OCI-M1 (cell line): ENCODE data around the gene GPR183.

Experiments
- DNase-seq: peaks from one replicate; lab custom pipeline; 2025; lab: John Stamatoyannopoulos, UW

The GPR183 gene

DNA sequence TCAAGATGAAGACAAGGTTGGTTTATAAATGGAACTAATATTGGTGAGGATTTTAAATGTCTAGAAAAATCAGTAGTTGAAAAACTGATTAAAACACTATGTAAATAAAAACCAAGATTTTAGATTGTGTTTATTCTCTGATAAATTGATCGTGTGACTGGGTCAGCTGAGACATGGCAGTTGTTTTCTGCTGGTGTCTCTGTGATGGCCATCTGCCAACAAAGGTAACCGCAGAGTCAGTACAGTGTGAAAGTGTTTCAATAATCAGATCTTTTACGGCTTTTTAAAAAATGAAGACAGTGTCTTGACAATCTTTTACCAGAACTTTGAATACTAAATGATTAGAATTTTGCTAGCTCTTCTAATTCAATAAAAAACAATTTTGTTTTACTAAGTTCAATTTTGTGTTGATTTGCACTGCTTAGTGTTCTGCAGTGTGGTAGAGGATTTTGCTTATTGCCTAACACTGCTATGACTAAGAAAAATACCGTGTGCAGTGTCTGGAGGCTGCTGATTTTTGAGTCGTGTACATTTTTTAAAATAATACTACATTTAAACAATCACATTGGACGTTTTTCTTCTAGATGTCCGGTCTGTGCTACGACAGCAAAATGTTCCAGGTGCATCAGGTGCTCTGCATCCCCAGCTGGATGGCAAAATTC, 32.7 kb upstream of the GPR183 start:
- peak; percentile 85 for DNase-seq

DNA sequence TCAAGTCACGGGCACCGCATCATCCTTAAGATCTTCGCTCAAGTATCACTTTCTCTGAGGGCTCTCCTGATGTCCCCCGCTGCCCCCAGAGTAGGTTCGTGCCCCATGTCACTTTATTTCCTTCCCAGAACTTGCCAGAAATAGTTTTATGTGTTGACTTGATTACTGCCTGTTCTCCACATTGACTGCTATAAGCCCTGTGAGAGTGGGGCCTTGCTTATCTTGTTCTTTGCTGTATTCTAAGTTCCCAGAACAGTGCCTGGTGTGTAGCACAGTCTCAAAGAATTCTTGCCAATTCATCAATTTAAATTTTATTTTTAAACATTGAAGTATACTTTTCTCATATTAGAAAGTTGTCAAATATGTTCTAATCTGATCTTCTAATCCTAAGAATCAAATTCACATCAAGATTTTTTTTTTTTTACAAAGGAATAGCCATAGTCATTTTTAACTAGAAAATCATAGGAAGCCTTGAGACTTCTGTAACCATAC, 32.1 kb upstream of the GPR183 start:
- DNase-seq, result peak; percentile 61

DNA sequence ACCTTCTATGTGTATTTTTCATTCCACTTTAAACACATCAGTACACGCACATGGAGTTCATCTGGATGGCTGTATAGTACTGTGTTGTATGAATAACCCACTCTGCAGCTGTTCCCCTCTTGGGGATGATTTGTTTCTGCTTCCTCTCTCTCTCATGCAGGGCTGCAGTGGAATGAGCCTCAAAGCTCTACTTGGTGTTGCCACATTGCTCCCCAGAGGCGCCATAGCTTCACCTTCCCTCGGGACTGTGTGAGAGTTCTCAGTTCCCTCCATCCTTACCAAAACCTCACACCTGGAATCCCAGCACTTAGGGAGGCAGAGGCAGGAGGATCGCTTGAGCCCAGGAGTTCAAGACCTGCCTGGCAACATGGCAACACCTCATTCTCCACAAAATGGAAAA, 28.4 kb upstream of the GPR183 start:
- no peak for DNase-seq

DNA sequence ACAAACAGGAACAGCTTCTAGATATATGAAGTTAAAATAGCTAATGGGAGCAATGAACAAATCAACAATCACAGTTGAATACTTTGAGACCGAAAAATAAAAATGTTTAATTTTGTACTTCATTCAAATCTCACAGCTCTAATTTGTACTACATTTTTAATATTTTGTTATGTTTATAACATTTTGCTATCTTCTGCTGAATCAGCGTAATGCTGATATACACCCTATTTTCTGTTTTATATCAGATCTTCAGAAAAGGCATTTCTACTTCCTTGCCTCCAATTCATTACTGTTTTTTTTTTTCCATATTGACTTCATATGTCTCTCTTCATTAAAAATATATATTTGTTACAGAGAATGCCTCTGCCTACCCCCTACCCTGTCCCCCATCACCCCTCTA, 27.9 kb upstream of the GPR183 start:
- no peak for DNase-seq

DNA sequence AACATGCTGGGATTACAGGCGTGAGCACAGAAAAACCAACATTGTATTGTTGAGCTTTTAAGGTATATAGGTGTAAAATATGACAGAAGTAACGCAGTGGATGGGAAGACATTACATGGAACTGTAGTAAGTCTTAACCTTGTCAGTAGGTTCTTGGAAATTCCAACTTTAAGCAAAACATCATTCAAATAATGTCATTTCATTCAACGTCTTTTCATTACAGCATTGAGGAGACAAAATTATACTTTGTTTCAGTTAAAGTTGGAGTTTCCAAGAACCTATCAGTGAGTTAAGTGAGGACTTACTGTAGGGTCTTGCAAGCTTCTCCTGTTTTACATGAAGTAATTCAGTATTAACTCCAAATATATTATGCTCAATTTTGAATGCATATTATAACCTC, 27.0 kb upstream of the GPR183 start:
- no peak for DNase-seq

DNA sequence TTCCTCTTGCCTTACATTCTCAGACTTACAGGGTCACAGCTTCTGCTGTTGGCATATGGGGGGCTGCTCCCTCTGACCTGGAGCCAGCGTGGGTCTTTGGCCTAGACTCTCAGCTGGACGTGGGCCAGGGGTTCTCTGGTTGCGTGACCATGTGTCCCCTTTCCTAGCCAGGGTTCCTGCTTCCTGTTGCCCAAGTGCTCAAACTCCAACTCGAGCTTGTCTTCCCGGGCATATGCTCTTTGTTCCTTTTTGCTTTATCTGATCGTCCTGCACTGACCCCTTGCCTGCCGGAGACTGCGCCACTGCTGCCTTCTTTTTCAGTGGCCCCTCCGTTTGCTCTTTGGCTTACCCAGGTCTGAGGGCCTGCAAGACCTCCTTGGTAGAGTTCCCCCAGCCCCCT, 25.3 kb upstream of the GPR183 start:
- no peak for DNase-seq

DNA sequence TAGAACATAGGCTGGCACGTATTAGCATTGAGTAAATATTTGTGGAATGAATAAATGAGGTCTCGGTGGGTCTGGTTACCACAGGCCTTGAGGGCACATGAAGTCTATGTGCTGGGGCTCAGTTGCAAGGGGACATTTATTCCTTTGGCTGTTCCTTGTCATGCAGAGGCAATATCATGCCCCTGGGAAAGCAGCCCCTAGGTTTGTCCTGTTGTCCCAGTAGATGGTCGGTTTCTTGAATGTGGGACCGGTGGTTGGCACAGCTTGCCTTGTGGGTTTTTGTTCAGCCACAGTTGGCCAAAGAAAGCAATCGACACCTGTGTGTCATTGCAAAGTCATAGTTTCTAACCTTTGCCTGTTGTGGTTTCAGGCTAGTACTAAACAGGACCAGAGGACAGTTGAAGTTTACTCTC, 24.7 kb upstream of the GPR183 start:
- no peak for DNase-seq

DNA sequence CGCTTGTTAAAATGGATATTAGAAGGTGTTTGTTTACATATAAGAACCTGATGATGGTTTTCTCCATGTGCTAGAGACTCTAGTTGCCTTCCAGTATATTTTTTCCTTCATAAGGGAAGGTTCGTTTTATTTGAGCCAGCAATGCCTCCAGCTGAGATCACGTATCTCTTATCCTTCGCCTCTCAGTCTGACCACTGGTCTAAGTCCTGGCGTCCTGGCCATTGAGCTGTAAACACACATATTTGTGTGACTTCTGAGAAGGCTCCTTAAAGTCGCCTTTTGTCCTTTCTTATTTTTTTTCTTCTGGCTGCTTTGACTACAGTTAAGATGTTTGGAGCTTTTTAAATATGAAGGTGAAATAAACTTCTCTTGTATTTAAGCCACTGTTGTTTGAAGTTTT, 23.7 kb upstream of the GPR183 start:
- DNase-seq, result no peak

DNA sequence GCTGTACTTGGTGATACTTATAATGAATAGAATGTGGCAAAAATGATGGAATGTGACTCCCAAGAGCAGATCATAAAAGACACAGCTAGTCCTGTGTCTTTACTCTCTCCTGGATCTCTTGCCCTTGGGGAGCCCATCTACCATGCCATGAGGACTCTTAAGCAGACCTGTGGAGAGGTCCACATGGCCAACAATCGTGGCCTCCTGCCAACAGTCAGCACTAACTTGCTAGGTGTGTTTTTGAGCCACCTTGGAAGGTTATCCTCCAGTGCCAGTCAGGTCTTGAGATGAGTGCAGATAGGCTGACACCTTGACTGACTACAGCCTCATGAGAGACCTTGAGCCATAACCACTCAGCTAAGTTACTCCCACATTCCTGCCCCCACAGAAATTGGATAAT, 22.3 kb upstream of the GPR183 start:
- no peak for DNase-seq

DNA sequence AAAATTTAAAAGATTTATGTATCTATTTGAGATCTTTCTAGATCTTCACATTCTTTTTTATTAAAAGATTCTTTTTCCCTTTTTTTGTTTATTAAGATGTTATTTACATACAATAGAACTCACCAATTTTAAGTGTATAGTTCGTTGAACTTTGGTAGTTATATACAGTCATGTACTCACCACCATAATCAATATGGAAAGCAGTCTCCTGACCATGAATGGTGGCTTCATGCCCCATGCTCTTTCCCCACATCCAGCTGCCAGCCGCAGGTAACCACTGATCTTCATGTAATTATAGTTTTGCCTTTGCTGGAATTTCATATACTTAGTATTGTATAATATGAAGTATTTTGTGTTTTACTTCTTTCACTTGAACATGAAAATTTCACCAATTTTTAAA, 20.6 kb upstream of the GPR183 start:
- no peak for DNase-seq

DNA sequence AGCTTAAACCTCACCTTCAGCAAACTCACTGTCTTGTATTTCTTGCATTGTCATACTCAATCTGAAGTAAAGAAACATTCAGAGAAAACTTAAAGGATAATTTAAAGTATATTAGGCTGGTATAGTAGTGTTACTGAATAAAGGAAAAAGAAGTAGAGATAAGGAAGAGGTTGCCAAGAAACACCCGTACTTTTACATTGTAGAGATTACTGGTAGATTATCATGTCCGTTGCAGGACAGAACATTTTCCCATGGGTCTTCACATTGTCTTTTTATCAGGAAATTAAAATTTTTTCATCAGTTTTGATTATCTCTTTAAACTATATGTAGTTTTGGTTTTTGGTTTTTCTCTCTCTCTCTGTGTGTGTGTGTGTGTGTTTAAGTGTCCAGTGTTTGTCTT, 19.9 kb upstream of the GPR183 start:
- peak; percentile 55 for DNase-seq

DNA sequence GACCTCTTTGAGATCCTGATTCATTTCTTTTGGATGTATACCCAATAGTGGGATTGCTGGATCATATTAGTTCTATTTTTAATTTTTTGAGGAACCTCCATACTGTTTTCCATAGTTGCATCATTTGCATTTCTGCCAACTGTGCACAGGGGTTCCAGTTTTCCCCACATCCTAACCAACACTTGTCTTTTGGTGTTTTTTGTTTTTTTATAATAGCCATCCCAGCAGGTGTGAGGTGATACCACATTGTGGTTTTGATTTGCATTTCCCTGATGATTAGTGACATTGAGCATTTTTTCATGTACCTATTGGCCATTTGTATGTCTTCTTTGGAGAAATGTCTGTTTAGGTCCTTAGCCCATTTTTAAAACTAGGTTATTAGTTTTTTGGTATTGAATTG, 18.8 kb upstream of the GPR183 start:
- DNase-seq, result no peak

DNA sequence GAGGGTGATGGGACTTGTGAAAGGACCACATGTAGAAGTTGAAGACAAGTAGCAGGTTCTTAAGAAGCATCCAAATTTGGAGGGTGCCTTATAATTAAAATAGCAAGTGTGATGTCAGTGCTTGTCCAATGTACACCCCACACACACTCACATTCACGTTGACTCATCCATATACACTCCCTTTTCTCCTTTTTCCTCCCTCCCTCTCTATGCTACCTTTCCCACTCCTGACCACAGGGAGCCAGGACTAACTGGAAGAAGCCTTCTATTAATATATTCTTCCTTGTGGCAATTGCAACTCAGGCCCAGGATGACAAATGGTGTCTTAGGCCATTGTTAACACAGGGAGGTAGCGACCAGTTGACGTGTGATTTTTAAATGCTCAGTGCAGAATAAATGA, 16.3 kb upstream of the GPR183 start:
- no peak for DNase-seq

DNA sequence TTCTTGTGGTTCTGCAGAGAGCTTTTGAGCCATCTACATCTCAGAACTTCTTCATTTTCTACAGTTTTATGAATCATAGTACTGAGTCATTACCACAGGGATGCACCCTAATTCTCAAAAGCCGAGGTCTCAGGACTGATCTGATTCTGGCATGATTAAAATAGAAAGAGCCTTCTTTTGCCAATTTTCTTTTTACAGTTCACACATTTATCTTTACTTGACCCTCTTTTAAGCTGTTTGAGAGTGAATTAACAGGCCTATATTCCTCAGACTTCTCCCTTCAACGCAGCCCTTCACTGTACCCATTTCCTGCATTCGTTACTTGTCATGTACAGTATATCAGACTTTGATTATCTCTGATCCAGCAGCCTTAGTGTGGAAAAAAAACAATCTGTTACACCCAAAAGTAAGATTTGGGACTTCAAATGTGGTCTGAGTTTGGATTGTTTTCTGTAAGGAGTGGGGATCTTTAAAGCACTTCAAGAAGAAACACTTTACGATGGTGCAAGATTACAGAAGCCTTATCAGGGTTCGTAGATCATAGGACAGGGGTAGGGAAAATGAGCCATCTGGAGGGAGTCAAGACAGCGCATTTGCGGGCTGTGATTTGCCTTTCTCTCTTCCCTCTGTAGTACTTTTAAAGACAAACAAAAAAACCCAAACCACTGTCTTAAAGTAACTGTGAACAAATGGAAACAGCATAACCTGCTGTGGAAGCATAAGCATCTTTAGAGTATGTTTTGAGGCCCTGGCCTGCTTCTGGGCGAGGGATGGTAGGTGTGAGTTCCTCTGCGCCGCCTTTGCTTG, 15.3 kb upstream of the GPR183 start:
- DNase-seq, result peak; percentile 83

DNA sequence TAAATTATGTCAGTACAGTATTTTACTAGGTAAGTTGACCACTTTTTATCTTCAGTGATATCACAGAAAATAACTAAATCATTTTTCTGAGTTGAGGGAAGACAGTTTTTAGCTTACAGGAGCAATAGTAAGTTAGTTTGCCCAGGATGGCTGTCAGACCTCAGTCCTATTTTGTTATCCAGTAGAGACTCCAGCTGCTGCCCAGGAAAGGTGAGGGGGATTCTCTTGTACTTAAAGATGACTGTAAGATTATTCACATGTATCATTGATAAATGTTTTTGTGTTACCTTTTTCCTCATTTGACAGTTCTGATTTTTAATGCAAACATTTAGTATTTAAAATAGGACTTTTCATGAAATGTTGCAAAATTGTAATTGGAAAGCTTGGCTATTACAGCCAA, 14.5 kb upstream of the GPR183 start:
- no peak for DNase-seq

DNA sequence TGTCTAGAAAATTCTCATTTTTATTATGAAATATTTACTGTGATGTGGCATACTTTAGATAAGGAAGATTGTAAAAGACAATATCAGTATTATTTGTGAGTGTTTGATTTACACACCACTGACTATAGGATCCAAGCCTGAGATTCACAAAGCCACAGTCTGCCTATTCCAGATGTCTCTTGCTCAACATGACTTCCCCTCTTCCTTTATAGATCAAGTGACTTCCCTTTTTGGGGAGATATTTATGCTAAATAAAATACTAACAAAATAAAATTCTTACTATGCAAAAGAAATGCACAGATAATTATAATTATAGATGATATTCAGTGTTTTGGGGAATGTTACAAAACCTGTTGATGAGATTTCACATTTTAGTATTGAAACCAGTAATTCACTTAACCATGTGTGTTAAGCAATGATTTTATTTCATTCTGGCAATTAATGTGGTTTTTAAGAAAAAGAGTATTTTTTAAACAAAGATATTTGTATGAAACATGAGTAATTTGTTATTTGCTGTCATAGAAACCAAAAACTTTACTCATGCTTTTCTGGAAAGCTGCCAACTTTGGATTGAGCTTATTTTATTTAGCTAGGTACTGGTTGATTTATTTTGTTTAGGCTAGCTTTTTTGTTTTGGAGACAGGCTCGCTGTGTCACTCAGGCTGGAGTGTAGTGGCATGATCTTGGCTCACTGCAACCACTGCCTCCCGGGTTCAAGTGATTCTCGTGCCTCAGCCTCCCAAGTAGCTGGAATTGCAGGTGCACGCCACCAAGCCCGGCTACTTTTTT, 13.7 kb upstream of the GPR183 start:
- DNase-seq, result peak; percentile 67

DNA sequence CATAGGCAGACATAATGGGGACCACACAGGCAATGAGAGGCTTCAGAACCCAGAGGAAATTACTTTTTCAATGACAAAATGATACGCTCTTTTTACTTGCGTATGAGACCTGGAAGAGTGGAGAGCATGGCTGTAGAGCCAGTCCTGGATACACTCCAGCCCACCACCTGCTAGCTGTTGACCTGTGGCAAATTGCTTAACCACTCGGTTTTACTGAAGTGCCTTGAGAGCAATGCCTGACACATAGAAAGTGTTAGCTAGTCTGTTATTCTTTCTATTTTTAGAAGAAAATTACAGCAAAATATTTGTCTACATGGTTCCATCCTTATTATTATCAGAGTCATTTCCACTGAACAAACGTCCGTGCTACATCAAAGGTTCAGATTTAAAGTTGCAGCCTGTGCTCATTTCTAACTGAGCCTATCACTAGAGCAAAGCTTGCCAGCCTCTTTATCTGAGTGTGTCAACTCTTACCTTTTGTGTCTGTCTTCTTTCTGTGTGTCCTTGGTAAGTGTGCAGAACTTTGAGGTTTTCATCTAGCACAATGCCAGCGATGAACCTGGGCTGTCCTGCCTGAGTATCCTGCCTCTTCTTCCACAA, 9.6 kb upstream of the GPR183 start:
- DNase-seq, result no peak

DNA sequence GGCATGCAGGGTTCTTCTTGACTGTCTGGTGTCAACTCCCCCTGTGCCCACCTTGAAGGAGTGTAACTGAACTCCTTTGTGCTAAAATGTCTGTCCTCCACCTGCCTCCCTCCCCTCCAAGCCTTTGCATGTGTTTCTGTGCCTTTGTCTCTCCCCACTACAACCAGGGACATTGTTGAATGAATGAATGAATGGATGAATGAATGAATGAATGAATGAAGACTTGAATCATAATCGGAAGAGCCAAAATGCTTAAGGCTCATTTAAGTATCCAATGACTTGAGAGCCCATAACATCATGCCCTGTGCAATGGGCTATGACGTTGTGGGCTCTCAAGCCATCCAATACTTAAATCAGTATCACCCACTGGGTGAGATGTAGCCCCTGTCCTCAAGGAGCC, 9.0 kb upstream of the GPR183 start:
- DNase-seq, result no peak

DNA sequence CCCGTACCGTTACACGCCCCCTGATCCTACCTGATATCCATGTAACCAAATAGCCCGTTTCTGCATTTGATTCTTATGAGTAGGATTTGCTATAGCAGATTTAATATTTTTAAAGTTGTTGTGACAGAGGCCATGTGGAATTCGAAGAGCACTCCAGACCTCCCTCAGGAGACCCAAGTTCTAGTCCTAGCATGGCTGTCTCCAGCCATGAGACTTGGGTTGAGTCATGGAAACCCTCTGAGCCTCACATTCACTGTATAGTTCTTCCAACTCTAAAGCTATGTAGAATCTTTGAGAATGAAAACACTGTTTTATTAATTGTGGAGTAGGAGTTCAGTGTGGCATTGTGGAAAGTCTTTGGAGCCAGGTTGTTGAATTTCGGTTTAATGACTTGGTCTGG, 8.0 kb upstream of the GPR183 start:
- no peak for DNase-seq

DNA sequence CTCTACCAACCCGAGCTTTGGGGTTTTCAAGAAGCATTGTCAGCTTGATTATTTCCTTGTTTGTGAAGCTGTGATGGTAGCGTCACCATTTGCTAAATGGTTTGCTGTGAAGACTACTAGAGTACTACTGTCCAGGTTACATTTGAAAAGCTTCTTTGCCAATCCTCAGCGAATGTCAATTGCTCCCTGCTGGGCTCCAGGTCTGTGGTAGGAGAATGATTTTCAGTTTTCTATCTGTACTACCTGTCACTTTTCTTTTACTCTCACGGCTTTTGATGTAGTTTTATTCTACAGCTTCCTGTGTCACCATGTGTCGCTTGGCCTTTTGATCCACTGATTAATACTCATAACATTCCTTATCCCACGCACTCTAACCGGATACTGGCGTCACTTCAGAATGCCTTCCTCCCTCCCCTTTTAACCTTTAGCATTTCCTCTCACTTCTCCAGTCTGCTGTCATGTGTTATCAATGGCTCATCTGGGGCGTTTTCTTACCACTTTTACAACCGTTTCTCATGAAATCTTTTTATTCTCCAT, 7.5 kb upstream of the GPR183 start:
- DNase-seq, result no peak

DNA sequence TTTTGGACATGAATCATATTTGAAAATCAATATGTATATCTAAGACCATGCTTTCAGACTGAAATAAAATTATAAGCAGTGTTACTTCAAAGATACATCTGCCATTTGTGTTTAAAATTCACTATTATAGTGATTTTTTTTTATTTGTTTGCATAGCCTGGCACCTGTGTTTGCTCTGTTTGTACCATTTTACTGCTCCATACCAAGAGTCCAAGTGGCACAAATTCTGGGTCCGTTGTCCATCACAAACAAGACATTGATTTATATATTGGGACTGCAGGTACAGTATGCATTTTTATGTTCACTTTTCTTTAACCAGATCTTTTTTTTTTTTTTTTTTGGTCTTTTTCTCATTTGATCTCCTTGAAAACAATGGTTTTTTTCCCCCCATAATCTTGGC, 6.7 kb upstream of the GPR183 start:
- DNase-seq, result no peak

DNA sequence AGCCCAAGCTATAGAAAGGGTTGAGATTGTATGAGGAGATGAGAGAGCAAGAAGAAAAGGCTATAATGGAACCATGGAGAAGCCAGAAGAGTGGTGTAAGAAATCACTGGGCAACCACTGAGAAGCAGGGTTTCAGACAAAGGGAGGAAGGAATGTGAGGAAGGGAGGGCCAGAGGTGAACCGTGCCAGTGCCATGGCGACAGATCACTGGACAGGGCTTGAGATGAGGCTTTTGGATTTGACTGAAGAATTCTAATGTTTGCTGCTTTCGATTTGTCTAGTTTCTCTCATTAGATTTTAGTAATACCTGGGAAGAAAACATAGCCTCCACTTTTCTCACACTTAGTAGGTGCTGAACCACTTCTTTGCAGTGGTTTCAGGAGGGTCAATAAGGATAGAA, 6.3 kb upstream of the GPR183 start:
- DNase-seq, result no peak
